Activated gamma-delta T cell (primary cell): ENCODE results near the gene ARL2BP.

ENCODE experiments used
- DNase-seq: peaks from one replicate; lab custom pipeline; 2025; lab: John Stamatoyannopoulos, UW

The ARL2BP gene

GRCh38 chr16:57283214-57283958 lies 38.3 kb downstream of the ARL2BP start:
- DNase-seq: no peak

- DNase-seq: no peak
Observed at GRCh38 chr16:57283959-57284208, 38.8 kb downstream of the ARL2BP start.

- peak; percentile 29 for DNase-seq
Observed at GRCh38 chr16:57284209-57284951, 39.3 kb downstream of the ARL2BP start, which contains the start of gene PLLP. Gene PLLP, minus strand, starts transcription at chr16:57284672. Its CDS starts 132 bp downstream, at chr16:57284540.

GRCh38 chr16:57284952-57285363 lies 39.9 kb downstream of the ARL2BP start:
- no peak for DNase-seq

- DNase-seq: no peak
Observed at GRCh38 chr16:57285379-57285778, 40.3 kb downstream of the ARL2BP start.

GRCh38 chr16:57289391-57290257 lies 44.6 kb downstream of the ARL2BP start:
- no peak for DNase-seq

- DNase-seq: no peak
Observed at GRCh38 chr16:57297856-57298255, 52.8 kb downstream of the ARL2BP start.

- DNase-seq: no peak
Observed at GRCh38 chr16:57299009-57299718, 54.1 kb downstream of the ARL2BP start.

- peak; percentile 30 for DNase-seq
Observed at GRCh38 chr16:57299719-57300386, 54.8 kb downstream of the ARL2BP start.

- DNase-seq: peak; percentile 73
Observed at GRCh38 chr16:57300387-57301125, 55.5 kb downstream of the ARL2BP start.

- DNase-seq: no peak
Observed at GRCh38 chr16:57301126-57301817, 56.2 kb downstream of the ARL2BP start.
